Choroid plexus epithelial cell (primary cell): Measurements from ENCODE around the gene LRRC40.
"Not testable (repeated sequence)": the region's sequence is repeated elsewhere in the genome, so short reads cannot be mapped to it uniquely, and the experiment has no call there.

Experiments used
- DNase-seq: peaks from one replicate; pipeline ENCODE4 v3.0.0-alpha.2; 2010; ENCODE audit warnings: low read depth
- H3K4me3 ChIP-seq: 2 replicates; pipeline ENCODE4 v1.5.1; 2011; ENCODE audit warnings: low read depth, mild to moderate bottlenecking, control low read depth, low read length, moderate library complexity
- CTCF ChIP-seq: conservative IDR thresholded peaks from 2 replicates; pipeline ENCODE4 v1.5.1; 2011; ENCODE audit warnings: low read depth, mild to moderate bottlenecking, control low read depth, inconsistent platforms, low read length, moderate library complexity

LRRC40 gene

GRCh38 chr1:70204139-70204538 is 1.2 kb downstream of the LRRC40 start:
- no peak overlapping the region for H3K4me3 ChIP-seq
- no peak for DNase-seq
- TF ChIP-seq CTCF: no peak

DNA sequence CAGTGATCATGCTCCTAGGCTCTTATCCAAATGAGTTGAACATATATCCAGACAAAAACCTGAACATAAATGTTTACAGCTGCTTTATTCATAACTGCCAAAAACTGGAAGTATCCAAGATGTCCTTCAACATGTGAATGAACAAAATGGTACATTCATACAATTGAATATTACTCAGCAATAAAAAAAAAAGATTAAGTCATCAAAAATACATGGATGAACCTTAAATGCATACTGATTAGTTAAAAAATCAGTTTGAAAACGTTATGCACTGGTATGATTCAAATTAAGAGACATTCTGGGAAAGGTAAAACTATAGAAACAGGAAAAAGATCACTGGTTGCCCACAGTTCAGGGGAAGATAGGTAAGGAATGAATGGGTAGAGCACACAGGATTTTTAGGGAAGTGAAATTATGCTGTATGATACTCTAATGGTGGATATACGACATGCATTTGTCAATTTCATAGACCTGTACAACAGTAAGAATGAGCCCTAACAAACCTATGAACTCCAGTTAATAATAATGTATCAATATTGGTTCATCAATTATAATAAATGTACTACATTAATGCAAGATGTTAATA is 3.1 kb downstream of the LRRC40 start:
- TF ChIP-seq CTCF: no peak

GRCh38 chr1:70200065-70200464 is 5.3 kb downstream of the LRRC40 start:
- no peak overlapping the region for H3K4me3 ChIP-seq
- TF ChIP-seq CTCF: no peak
- DNase-seq: no peak

More for the DNA sequence above, 3.1 kb downstream of the LRRC40 start:
- no peak for DNase-seq
- H3K4me3 ChIP-seq: no peak overlapping the region

DNA sequence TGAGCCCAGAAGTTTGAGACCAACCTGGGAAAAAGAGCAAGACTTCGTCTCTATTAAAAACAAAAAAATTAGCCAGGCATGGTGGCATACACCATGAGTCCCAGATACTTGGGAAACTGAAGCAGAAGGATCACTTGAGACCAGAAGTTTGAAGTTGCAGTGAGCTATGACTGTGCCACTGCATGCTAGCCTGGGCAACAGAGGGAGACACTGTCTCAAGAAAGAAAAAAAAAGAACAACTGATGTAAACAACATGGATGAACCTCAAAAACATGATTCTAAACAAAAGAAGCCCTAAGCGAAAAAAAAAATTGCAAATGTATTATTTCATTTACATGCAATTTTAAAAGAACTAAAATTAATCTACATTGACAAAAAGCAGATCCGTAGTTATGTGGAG is 9.0 kb downstream of the LRRC40 start:
- no peak for TF ChIP-seq CTCF
- no peak for DNase-seq
- H3K4me3 ChIP-seq: no peak overlapping the region

DNA sequence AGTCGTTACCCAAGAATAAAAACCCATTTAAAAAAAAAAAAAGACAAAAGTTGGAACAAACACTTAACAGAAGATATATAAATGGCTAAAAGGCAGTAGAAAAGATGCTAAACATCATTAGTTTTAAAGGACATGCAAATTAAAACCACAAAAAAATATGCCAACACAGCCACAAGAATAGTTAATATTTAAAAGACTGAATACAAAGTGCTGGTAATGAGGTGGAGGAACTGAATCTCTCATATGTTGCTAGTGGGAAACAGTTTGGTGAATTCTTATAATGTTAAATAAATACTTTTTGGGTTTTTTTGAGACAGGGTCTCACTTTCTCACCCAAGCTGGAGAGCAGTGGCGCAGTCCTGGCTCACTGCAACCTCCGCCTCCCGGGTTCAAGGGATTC is 10.0 kb downstream of the LRRC40 start:
- no peak overlapping the region for H3K4me3 ChIP-seq
- DNase-seq: no peak
- TF ChIP-seq CTCF: no peak

DNA sequence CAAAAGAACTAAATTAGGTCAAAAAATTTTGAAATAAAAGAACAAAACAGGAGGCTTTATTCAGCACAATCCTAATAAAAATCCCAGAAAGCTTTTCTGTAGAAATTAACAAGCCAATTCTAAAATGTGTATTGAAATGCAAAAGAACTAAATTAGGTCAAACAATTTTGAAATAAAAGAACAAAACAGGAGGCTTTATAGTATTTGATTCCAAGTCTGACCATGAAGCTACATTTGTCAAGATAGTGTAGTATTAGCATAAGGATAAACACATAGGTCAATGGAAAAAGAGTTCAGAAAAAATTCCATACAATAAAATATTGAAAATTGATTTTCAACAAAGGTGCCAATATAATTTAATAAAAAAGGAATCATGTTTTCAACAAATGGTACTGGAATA is 10.8 kb downstream of the LRRC40 start:
- no peak for DNase-seq
- no peak overlapping the region for H3K4me3 ChIP-seq
- no peak for TF ChIP-seq CTCF

DNA sequence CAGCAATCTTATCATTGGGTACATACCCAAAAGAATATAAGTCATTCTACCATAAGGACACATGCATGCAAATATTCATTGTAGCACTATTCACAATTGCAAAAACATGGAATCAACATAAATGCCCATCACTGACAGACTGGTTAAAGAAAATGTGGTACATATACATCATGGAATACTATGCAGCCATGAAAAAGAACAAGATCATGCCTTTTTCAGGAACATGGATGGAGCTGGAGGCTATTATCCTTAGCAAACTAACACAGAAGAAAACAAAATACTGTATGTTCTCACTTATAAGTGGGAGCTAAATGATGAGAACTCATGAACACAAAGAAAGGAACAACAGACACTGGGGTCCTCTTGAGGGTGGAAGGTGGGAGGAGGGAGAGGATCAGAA is 12.9 kb downstream of the LRRC40 start:
- not testable (repeated sequence) for H3K4me3 ChIP-seq

More for the DNA sequence above, 12.9 kb downstream of the LRRC40 start:
- DNase-seq: not testable (repeated sequence)
